Ureter (tissue), 1 donor: ENCODE measurements around the gene PBX3. TPM values are rescaled to one million over a fixed set of nuclear protein-coding genes. Genes with fewer than 3 reads are reported as not detected.
"Not testable (repeated sequence)": the region's sequence is repeated elsewhere in the genome, so short reads cannot be mapped to it uniquely, and the experiment has no call there.

ENCODE experiments used
- DNase-seq: peaks from one replicate; pipeline ENCODE4 v3.0.0-alpha.2; 2020; ENCODE audit warnings: low spot score
- total RNA-seq: library from RNA; stranded (reverse); gene quantifications from one replicate; pipeline ENCODE4 v1.2.4, GENCODE V29; 2023
- donor health status: DM: yes; HTN: yes; CAD: no.

PBX3 gene
- total RNA-seq, 1 donor from 2014 or later, result 48.3 TPM

DNA sequence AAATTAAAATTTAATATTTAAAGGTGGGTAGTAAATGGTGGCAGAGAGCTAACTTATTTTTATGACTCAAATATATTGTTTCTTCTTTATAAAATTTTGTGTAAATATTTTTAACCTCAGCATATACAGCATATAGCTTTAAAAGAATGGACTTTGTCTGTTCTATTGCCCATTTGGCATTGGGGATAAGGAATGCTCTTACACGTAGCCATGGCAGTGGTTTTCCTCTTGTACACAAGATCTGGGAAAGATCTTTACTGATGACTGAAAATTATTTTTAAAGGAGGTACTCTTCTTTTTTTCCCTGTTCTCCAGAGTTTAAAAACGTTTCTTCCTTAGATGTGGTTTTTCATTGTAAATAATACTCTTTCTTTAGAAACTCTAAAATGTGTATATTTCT, 75.0 kb downstream of the PBX3 start:
- no peak for DNase-seq

DNA sequence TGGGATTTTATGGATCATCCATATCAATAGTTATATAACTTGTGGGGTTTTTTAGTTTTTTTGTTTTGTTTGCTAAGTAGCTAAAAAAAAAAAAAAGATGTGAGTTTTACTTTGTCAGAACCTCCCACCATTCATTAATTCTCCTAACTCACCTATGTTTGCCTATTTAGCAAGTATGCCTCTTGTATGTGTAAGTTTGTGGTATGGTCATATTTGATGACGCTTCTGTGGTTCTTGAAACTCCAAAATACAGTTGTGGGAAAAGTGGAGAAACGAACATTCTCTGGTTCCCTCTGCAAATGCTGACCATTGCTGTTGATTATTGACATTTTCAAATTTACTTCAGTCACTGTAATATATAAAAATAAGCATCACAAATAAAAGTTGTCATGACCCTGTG, 75.7 kb downstream of the PBX3 start:
- DNase-seq, result no peak

DNA sequence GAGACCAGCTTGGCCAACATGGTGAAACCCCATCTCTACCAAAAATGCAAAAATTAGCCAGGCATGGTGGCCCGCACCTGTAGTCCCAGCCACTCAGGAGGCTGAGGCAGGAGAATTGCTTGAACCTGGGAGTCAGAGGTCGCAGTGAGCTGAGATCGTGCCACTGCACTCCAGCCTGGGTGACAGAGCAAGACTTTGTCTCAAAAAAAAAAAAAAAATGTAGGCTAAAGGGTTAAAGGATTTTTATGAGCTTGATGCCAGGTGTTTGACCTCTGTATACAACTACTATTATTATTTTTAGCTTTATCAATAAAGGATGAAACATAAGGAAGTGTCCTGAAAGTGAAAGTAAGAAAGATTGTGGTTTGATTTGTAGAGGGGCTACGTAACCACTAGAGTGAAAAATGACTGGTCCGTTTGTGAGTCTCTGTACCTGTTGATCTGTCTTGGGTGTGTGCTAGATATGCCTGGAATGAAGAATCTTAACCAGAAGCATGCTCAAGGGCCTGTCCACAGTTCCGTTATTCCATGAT, 76.8 kb downstream of the PBX3 start:
- not testable (repeated sequence) for DNase-seq

DNA sequence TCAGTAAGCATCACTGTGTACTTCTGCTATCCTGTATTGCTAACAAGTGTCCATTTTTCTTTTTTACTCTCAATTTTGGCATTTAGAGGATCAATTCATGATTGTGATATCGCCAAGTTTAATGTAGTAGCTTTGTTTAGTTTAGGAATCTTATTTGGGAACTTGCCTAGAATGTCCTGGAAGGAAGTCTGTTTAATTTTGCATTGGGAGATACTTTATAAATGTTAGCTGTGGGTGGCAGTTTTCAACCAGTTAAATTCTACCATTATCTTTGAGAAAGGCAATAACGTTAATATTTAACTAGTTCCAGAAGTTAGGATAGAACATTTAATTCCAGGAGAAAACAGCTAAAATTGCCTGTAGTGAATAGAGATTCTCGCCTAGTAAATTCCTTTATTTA, 78.6 kb downstream of the PBX3 start:
- no peak for DNase-seq

DNA sequence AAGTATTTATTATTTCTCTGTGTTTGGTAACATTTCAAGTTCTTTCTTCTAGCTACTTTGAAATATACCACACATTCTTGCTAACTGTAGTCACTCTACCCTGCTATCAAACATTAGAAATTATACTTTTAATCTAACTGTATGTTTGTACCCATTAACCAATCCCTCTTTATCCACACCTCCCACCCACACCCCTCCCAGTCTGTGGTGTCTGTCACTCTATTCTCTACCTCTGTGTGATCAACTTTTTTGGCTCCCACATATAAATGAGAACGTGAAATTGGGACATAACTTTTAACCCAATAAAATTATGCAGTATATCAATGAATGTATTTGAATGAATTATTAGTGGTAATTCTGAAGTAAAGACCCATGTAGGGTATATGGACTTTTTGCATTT, 79.7 kb downstream of the PBX3 start:
- DNase-seq, result no peak

DNA sequence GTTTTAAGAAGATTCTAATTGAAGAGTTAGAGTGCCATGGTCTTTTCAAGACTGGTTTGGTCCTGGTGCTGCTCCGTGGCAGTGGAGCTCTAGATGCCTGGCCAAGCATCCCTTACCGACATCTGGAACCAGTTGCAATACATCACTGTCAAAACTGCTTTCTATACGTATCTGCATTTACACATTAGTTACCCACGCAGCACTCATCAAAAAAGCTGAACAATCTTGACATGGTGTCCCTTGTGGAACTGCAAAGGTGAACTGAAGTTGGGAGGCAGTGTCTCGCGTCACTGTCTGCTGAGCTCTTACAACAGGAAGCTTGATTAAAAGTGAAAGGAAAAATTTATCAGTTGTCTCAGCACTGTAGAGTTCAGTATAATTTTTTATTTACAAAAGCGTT, 82.6 kb downstream of the PBX3 start:
- DNase-seq, result no peak

DNA sequence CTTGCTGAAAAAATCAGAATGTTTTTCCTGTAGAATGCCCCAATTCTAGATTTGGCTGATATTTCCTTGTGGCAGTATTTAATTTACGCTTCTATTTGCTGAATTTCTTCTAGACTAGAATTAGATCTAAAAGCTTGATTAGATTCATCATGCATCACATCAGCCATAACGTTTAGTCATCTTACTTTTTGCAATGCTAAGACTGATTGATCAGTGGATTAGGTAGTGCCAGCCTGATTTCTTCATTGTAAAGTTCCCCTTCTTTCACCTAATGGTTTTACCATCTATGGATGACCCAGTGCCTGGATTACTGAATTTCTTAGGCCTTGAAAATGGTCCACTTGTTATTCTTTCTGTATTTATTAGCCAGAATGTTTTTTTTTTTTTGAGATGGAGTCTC, 83.9 kb downstream of the PBX3 start:
- DNase-seq, result no peak

DNA sequence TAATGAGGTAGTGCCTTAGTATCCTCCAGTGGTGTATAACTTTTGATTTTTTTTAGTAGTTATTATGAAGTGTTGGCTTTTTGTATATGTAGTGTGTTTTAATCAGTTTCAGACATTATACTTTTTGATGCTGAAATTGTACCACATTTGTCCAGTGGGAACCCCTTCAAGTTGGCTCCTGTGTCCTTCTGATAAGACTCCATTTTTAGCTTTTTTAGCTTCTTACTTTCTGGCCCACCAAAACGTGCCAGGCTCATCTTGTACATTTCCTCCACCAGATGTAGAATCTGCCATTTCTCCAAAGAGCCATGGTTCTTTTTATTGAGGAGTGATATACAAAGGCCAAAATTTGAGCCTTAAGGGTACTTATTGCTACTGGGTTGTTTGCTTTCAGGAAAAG, 84.4 kb downstream of the PBX3 start:
- no peak for DNase-seq

DNA sequence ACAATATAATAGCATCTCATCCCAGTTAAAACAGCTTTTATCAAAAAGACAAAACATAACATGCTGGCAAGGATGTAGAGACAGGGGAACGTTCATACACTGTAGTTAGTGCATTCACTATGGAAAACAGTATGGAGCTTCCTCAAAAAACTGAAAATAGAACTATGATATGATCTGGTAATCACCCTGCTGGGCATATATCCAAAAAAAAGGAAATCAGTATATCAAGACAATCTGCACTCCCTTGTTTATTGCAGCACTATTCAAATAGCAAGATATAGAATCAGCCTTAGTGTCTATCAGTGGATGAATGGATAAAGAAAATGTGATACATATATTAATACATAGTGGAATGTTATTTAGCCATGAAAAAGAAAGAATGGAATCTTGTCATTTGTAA, 88.5 kb downstream of the PBX3 start:
- DNase-seq, result no peak

DNA sequence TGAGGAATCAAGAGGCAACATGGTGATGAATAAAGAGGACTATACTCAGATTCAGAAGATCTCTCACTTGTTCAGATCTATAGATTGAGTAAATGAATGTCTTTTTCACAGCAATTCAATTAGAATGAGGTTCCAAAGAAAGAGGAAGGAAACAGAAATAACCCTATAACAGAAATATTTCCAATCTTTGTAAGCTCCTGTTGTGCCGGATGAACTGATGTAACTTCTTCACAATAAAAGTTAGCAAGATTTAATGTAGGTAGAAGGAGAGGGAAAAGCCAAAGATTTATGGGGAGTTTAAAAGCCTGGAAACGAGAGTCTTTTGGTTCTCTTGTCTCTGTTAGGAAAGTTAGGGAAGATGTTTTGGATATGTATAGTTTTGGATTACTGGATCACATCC, 92.1 kb downstream of the PBX3 start:
- no peak for DNase-seq

DNA sequence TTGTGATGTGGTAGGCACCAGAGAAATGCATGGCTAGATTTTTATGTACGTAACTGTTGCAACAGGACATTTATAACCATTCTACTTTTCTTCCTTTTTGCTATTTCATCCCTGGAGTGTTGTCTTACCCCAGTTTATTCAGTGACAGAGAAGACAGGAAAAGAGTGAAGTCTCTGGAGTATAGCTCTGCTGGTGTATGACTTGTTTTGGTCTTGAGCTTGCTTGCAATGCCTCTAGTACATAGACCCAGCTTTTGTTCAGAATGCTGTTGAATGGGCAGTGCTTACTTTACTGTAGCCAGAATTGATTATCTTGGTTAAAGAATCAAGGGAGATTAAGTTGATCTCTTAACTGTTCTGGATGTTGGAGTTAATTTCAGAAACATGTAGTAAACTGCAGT, 94.3 kb downstream of the PBX3 start:
- DNase-seq, result no peak

DNA sequence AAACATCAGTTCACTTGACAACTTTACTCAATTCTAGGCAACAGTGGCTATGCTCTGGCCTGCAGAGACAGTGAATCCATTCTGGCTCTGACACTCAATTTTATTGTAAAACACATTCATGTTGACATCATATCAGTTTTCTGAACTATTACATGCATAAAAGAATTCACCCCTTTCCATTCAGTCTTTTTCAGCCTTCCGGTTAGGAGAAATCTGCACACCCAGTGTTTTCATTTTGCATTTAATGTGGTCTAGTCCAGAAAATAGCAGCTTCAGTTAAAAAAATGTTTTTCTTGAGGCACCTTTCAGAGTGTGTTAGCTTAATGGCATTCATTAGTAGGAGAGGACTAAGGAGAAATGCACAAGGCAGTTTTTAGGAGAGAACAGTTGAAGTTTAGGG, 95.1 kb downstream of the PBX3 start:
- no peak for DNase-seq

DNA sequence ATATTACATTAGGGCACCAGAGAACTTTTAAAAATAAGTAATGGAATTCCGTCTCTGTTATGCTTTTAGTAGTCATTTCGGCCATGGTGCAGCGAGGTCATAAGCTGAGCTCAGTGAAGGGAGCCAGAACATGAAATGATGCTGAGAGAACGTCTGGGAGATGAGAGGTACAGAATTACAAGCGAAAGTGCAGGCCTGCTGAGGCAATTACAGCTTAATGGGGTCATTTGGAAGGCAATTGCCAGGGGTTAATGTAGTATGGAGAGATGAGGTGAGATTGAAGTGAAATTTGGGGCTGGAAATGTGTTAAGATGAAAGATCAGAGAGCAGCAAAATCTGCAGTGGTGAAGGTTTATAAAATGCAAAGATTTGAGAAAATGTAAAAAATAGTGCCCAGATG, 96.5 kb downstream of the PBX3 start:
- no peak for DNase-seq

DNA sequence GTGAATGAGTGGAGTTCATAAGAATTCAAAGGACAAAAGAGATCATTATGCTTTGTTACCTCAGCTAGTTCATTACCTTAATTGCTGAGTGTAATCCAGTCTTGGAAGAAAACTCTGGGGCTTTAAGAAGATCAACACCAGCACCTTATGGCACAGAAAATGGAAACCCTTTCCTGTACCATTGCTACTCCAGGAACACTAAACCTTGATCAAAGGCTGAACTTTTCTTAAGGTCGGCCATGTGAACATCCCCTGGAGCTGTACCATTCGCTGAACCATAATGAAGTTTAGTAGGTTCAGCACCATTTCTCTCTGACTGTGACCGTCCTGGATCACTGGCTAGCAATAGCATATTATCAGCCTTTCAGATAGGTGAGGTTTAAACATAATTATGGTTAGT, 97.4 kb downstream of the PBX3 start:
- DNase-seq, result no peak

DNA sequence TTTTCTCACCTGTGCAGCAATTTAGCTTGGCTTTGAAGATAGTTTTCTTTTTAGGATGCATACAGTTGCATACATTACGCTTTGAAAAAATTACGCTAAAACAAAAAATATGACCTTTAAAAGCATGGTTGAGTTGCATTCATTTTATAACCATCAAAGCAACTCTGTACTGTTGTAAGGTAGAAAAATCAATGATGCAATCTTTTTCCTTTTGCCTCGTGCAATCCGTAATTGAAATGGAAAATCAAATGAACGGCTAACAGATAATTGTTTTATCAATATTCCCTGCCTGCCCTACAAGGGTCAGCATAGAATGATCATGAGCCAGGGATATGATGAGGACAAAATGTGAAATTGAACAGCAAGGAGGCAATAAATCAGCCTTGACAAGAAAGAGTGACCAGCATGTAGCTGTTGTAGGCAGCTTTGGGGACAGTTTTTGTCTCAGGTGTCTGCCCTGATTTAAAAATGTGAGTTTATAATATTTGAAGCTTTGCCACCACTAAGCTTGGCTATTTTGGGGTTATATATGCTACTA, 98.2 kb downstream of the PBX3 start:
- DNase-seq, result no peak

DNA sequence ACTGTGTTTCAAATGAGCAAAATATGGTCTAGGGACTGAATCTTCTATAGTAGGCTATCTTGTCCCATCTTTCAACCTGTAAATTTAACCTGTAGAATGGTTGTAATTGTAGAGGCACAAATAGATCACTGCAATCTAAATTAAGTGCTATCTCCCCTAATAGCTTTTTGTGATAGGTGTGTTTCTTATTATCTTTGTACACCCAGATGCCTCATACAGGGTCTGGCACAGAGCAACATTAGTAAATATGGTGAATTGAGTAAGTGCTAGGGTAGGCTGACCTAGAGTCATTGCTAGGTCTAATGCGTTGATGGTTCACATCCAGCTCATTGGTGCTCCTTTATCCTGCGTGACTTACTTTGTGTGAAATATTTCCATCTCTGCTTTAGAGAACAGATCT, 100.6 kb downstream of the PBX3 start:
- no peak for DNase-seq

DNA sequence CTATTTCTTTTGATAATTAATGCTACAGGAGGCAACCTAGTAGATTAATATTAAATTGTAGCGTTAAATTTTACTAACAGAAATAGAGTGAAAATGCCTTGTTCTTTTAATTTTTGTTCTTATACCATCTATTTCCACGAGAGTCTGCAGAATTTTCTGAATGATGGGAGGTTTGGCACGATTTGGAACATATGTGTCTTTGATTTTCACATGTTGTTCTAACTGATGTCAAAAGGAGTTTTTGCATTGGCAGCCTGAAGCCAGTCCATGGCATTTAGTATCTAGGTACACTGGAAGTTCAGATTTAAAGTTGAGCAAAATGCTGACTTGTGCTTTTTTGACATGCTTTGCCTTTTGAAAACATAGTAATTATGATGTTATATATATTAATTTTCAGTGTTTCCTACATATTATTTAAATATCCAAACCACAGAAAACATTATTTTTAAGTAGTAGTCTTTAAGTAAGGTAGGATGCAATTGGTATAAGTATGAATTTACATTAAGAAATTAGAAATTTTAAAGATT, 103.0 kb downstream of the PBX3 start:
- no peak for DNase-seq

DNA sequence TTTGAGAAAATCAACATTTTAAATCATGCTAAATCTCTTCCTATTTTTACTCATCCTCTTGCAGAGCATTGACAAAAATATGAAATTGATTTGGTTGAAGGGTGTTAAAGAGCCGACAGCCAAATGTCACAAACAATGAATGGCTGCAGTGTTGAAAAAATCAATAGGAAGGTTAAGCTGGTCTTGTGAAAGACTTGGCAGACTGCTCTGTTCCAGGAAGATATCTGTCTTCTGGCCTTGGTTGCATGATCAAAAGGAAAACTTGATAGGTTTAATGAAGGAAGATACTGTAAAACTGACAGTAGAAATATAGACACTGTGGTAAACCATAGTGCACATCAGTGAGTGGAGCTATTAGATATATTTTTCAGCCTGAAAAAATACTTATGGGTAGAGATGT, 103.6 kb downstream of the PBX3 start:
- DNase-seq, result no peak

DNA sequence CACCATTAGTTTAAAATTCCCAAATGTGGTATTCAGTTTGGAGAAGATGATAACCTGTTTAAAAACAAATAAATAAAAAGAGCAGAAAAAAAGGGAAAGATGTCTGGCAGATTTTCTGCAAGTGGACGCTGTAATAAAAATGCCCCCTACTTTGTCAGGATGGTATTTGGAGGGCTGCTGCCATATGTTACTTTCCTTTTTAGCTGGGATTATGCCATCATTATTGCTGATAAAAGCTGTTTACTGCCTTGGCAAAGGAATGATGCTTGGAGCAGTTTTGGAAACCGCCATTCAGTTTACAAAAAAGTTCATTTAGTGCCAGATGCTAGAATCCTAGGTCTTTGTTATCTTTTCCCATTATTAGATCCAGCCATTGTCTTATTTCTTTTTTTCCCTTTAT, 104.8 kb downstream of the PBX3 start:
- DNase-seq, result no peak

DNA sequence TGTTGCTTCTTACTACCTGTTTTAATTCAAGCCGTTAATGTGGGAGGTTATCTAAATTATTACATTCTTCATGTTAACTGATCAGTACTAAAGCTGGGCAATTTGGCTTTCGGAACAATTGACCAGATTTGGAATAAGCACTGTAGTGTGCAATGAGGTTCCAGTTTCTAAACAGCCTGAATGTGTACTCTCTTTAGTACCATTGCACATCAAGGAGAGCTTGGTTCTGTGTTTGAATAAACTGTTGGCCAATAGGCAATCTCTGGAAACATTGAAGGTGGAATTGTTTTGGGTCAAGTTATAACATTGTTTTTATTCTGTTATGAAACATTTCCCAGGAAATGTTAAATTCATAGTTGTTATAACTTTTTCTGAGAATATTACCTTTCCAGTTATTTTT, 105.2 kb downstream of the PBX3 start:
- no peak for DNase-seq

DNA sequence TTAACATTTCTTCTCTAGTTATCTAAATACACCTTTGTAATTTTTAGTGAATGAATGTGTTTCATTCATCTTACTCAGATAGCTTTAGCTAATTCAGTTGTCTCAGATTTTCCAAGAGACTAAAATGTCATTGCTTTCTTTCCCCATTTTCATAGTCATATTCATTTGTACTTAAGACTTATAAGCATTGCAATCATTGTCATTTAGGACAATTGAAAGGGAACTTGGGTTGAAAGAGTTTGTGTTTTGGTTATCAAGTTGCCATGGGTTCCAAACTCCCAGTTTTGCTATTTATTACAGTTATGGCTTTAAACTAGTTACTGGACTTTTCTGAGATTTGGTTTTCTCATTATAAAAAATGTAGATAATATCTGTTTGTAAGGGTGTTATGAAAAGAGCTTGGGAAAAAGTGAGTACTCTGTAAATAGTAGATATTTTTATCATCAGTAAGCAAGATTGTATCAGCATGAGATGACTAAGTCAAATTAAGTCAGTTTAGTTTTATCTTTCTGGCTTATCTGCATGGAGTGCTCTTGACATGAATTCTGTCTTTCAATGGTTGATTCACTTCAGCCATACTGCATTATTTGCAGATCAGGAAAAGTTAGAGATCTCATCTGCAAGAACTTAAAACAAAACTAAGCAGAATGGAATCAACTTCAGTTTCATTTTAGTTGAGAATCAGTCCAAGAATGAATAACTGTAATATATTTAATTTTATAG, 107.5 kb downstream of the PBX3 start:
- no peak for DNase-seq

DNA sequence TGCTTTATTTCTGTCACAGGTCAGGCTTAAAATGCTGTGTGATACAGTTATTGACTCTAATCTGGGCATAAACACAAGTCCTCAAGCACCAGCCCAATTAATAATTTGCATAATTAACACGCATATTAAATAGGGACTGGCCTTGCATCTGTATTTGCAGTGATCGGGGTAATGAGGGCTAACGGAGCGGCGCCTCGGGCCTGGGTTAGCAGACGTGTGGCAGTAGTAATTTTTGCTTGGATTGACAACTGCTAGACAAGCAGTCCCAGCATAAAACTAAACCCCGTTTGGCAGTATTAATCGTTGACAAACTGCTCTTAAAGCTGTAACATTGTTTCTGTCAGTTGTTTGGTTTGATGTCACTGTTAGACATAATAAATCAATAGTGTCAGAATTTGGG, 109.2 kb downstream of the PBX3 start:
- no peak for DNase-seq

DNA sequence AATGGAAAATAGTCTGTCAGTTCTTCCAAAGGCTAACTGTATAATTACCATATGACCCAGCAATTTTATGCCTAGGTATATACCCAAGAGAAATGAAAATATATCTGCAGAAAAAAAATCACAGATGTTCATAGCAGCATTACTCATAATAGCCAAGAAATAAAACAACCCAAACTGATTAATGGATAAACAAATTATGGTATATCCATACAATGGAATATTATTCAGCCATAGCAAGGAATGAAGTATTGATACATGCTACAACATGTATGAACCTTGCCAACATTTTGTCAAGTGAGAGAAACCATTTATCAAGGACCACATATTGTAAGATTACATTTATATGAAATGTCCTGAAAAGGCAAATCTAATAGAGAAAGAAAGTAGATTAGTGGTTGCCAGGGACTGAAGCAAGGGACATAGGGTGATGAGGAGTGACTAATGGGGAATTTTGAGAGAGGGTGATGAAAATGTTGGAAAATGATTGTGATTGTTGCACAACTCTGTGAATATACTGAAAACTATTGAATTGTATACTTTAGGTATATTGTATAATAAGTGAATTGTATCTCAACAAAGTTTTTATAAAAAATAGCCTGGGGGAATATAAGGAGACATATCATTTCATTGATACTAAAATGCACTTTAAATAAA, 114.4 kb downstream of the PBX3 start:
- no peak for DNase-seq
